DMS53 treated with DMSO at 0.1 percent for 48 hours (cell line): ENCODE results near the gene LSP1.

Experiments used
- DNase-seq: peaks from one replicate; lab custom pipeline; 2025; ENCODE audit not compliant: unreplicated experiment; lab: John Stamatoyannopoulos, UW

LSP1 gene

GRCh38 chr11:1847006-1847735 is 5.7 kb upstream of the LSP1 start:
- DNase-seq: no peak

- DNase-seq: no peak
Measured at GRCh38 chr11:1847926-1848639, 4.8 kb upstream of the LSP1 start.

GRCh38 chr11:1848640-1849430 is 4.0 kb upstream of the LSP1 start:
- DNase-seq: no peak

GRCh38 chr11:1851468-1852180 is 1.3 kb upstream of the LSP1 start:
- DNase-seq: no peak

GRCh38 chr11:1852271-1852876 is 510 bp upstream of the LSP1 start:
- no peak for DNase-seq

- DNase-seq: no peak
Measured at GRCh38 chr11:1853376-1854131, 670 bp downstream of the LSP1 start.

GRCh38 chr11:1854132-1854948 is 1.5 kb downstream of the LSP1 start:
- no peak for DNase-seq

- no peak for DNase-seq
Measured at GRCh38 chr11:1854949-1855885, 2.3 kb downstream of the LSP1 start.

GRCh38 chr11:1855886-1856265 is 3.0 kb downstream of the LSP1 start:
- DNase-seq: no peak

- DNase-seq: no peak
Measured at GRCh38 chr11:1856306-1857005, 3.6 kb downstream of the LSP1 start.

GRCh38 chr11:1857064-1857463 is 4.2 kb downstream of the LSP1 start:
- no peak for DNase-seq

GRCh38 chr11:1858154-1858553 is 5.3 kb downstream of the LSP1 start:
- no peak for DNase-seq

GRCh38 chr11:1858576-1858975 is 5.7 kb downstream of the LSP1 start:
- DNase-seq: no peak

GRCh38 chr11:1859004-1859403 is 6.1 kb downstream of the LSP1 start:
- DNase-seq: no peak

GRCh38 chr11:1860108-1860507 is 7.2 kb downstream of the LSP1 start:
- no peak for DNase-seq

GRCh38 chr11:1861435-1862411 is 8.8 kb downstream of the LSP1 start:
- DNase-seq: no peak
